Psoas muscle (tissue), 8 donors: ENCODE results near the gene CCDC170. TPM values are rescaled to one million over a fixed set of nuclear protein-coding genes. Genes with fewer than 3 reads are reported as not detected.

ENCODE experiments used
- ATAC-seq, 4 donors: fragments of 200-7000 bp; cut with Tn5 transposase; one replicate each; pipeline ENCODE4 v1.9.1; 2020; ENCODE audit warnings: moderate library complexity in 3 of 4, mild to moderate bottlenecking in 2 of 4
- DNase-seq, 2 donors: peaks; one replicate each; pipeline ENCODE4 v3.0.0-alpha.2; 2020
- H3K27ac ChIP-seq: fragments of 200-600 bp; one replicate; pipeline ENCODE4 v1.8.0; 2022
- H3K27me3 ChIP-seq, 3 donors: fragments of 200-600 bp in 1 of 3; one replicate each; pipeline versions ENCODE4 v1.6.1 to v1.8.0; 2013 to 2022; ENCODE audit warnings: low read length in 2 of 3, mild to moderate bottlenecking in 2 of 3, moderate library complexity in 1 of 3; ENCODE audit not compliant: insufficient read depth in 3 of 3
- H3K36me3 ChIP-seq, 2 donors: fragments of 200-600 bp in 1 of 2; one replicate each; pipeline versions ENCODE4 v1.6.1 to v1.8.0; 2013 to 2022; ENCODE audit warnings: low read depth in 1 of 2, mild to moderate bottlenecking in 1 of 2, moderate library complexity in 1 of 2; ENCODE audit not compliant: insufficient read depth in 1 of 2
- H3K4me1 ChIP-seq: fragments of 200-600 bp; one replicate; pipeline ENCODE4 v1.8.0; 2022
- H3K4me3 ChIP-seq: fragments of 200-600 bp; one replicate; pipeline ENCODE4 v1.8.0; 2022; ENCODE audit warnings: mild to moderate bottlenecking
- H3K9me3 ChIP-seq: fragments of 200-600 bp; one replicate; pipeline ENCODE4 v1.8.0; 2022
- WGBS, 3 donors: extraction: QIAGEN DNeasy Blood & Tissue Kit; methylation state at CpG; one replicate each; pipeline versions ENCODE4 v1.1.6 to v1.1.7; 2013; 5-methylcytosine and 5-hydroxymethylcytosine counted together
- intact Hi-C, 2 donors: fragments of 100-400 bp; cut with DNase I; formaldehyde crosslinking; loops; one replicate each; pipeline versions ENCODE4 v1.11.0 to v1.14.2; 2022
- polyA plus RNA-seq, 3 donors: library from polyadenylated mRNA; stranded (reverse); fragments of 200-250 nt; gene quantifications; one replicate each; pipeline ENCODE4 v1.2.3, GENCODE V29; 2013
- total RNA-seq, 4 donors: library from RNA; stranded (reverse); fragmentation: NEBNext Ultra II Directional in 2 of 4; extraction: Animal tissue kit (Norgen Biotek cat#: 25700) in 2 of 4; gene quantifications; one replicate each; pipeline versions ENCODE4 v1.2.1 to v1.2.4, GENCODE V29; 2021 to 2023
- TF ChIP-seq, protein P1 (sequence below): fragments of 200-600 bp; IDR thresholded peaks from one replicate; pipeline ENCODE4 v1.8.0; 2022; ENCODE audit warnings: antibody characterized with exemption
- donor health status: healthy with polysubstance abuse.
- donor health status: DM: no; HTN: no; CAD: no; lungs with moderate emphysema.
- donor health status: Bipolar disorder and iron deficiency.
- donor health status: healthy.
- donor health status: DM: yes; HTN: yes; CAD: no.
- donor health status: DM: no; HTN: no; CAD: no.
- donor health status: DM: no; HTN: no; CAD: no.
- donor health status: DM: yes; HTN: yes; CAD: no.

The CCDC170 gene
- total and polyA plus RNA-seq, 7 donors, result 0.03 to 0.25 (median 0.14) TPM

- no peak for ATAC-seq
- Histone ChIP-seq H3K4me3 (no peak overlapping the region), H3K9me3 (peaks cover 5% of the 10 kb centered on the region), H3K27me3 (no peaks in the 10 kb centered on the region), H3K36me3 (no peaks in the 10 kb centered on the region), H3K4me1 (no peaks in the 10 kb centered on the region), H3K27ac (no peak overlapping the region)
- DNase-seq, result no peak
- intact Hi-C loops, result no loop called here
- TF ChIP-seq, protein P1, sequence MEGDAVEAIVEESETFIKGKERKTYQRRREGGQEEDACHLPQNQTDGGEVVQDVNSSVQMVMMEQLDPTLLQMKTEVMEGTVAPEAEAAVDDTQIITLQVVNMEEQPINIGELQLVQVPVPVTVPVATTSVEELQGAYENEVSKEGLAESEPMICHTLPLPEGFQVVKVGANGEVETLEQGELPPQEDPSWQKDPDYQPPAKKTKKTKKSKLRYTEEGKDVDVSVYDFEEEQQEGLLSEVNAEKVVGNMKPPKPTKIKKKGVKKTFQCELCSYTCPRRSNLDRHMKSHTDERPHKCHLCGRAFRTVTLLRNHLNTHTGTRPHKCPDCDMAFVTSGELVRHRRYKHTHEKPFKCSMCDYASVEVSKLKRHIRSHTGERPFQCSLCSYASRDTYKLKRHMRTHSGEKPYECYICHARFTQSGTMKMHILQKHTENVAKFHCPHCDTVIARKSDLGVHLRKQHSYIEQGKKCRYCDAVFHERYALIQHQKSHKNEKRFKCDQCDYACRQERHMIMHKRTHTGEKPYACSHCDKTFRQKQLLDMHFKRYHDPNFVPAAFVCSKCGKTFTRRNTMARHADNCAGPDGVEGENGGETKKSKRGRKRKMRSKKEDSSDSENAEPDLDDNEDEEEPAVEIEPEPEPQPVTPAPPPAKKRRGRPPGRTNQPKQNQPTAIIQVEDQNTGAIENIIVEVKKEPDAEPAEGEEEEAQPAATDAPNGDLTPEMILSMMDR, result no peak
- WGBS, 3 donors, result 70 to 71% (median 71%) methylated on average over 5 of the region's 5 CpGs
Observed at GRCh38 chr6:151633526-151634335, 139.9 kb downstream of the CCDC170 start.

DNA sequence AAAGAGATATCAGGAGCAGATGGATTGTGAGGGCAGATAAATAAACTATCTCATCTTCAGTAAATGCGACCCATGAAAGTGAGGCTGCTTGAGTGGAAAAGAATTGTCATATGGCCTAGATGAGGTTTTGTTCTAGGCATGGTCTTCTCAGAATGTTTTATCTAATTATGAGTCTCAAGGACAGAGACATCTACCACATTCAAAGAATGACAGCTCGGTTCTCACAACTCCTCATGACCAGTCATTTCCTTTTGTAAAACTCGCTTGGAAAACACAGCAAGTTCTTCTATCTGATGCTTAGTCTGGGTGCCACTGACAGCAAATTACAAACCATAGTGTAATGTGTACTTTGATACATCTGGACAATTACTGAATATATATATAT, 140.5 kb downstream of the CCDC170 start:
- WGBS, 3 donors, result 94 to 99% (median 95%) methylated on average over 3 of the region's 3 CpGs
- H3K9me3 ChIP-seq, result peaks cover 5% of the 10 kb centered on the region
- no peak overlapping the region for H3K27ac ChIP-seq
- no peaks in the 10 kb centered on the region for H3K36me3 ChIP-seq
- DNase-seq (no peak), ATAC-seq (no peak)
- H3K27me3 ChIP-seq, result no peaks in the 10 kb centered on the region
- intact Hi-C loops, result no loop called here
- H3K4me3 ChIP-seq, result no peak overlapping the region
- TF ChIP-seq, protein P1, result no peak
- H3K4me1 ChIP-seq, result no peaks in the 10 kb centered on the region

DNA sequence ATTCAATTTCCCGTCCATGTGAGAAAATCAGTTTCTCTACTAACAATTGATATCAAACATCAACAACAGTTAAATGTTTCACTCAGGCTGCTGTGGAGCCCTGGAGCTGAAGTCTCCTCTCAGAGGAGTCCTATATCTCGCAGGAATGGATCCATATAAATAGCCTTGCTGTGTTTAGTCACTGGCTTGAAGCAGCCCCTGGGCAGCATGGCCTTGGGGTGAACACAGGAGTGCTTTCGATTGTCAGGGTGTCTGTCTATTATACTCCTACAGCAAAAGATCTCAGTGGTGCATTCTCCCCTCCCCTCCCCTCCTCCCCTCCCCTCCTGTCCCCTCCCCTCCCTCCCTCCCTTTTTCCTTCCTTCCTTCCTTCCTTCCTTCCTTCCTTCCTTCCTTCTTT, 141.9 kb downstream of the CCDC170 start:
- Histone ChIP-seq H3K36me3 (no peaks in the 10 kb centered on the region), H3K4me3 (no peak overlapping the region), H3K27ac (no peak overlapping the region), H3K9me3 (peaks cover 5% of the 10 kb centered on the region), H3K27me3 (no peaks in the 10 kb centered on the region), H3K4me1 (no peaks in the 10 kb centered on the region)
- DNase-seq (no peak), ATAC-seq (no peak)
- 78 to 90% (median 88%) methylated on average over 3 of the region's 3 CpGs for WGBS, 3 donors
- intact Hi-C loops, result no loop called here
- TF ChIP-seq, protein P1, result no peak

DNA sequence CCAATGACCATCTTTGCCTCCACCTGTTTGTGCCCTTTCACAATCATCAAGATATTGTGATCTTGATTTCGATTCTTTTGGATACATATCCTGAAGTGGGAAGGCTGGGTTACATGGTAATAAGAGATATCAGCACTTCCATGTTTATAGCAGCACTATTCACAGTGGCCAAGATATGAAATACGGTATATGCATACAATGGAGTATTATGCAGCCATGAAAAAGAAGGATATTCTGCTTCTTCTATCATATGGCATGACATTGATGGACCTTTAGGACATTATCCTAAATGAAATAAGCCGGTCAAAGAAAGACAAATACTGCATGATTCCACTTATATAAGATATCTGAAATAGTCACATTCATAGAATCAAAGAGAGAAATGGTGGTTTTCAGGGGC, 144.0 kb downstream of the CCDC170 start:
- Histone ChIP-seq H3K9me3 (peaks cover 5% of the 10 kb centered on the region), H3K27me3 (no peaks in the 10 kb centered on the region), H3K36me3 (no peaks in the 10 kb centered on the region), H3K4me1 (no peaks in the 10 kb centered on the region), H3K27ac (no peak overlapping the region), H3K4me3 (no peak overlapping the region)
- WGBS, 3 donors, result 74 to 97% (median 80%) methylated on average over 3 of the region's 3 CpGs
- ATAC-seq, result no peak
- DNase-seq, result no peak
- intact Hi-C loops, result no loop called here
- TF ChIP-seq, protein P1, result no peak

DNA sequence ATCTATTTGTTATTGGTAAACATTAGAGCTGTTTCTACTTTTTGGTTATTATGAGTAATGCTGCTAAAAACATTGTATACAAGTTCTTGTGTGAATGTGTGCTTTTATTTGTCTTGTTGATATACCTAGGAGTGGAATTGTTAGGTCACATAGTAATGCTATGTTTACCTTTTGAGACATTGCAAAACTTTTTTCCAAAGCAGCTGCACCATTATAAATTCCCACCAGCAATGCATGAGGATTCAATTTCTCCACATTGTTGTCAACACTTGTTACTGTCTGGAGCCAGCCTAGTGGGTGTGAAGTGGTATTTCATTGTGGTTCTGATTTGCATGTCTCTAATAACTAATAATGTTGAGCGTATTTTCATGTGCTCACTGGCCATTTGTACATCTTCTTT, 145.9 kb downstream of the CCDC170 start:
- Histone ChIP-seq H3K4me3 (no peak overlapping the region), H3K27me3 (no peaks in the 10 kb centered on the region), H3K36me3 (no peaks in the 10 kb centered on the region), H3K4me1 (no peaks in the 10 kb centered on the region), H3K27ac (no peak overlapping the region), H3K9me3 (peaks cover 5% of the 10 kb centered on the region)
- TF ChIP-seq, protein P1, result no peak
- intact Hi-C loops, result no loop called here
- WGBS, 3 donors, result 85 to 86% (median 85%) methylated on average over 1 of the region's 1 CpG
- ATAC-seq (no peak), DNase-seq (no peak)
